IPS-15b (cell line): ENCODE data around the gene CLBA1.

Source experiments
- H3K27me3 ChIP-seq: one replicate; pipeline ENCODE4 v1.6.1; 2013; ENCODE audit warnings: low read length; ENCODE audit not compliant: control insufficient read depth, insufficient read depth
- H3K36me3 ChIP-seq: one replicate; pipeline ENCODE4 v1.6.1; 2013; ENCODE audit warnings: low read length; ENCODE audit not compliant: control insufficient read depth, insufficient read depth
- H3K4me1 ChIP-seq: one replicate; pipeline ENCODE4 v1.6.1; 2013; ENCODE audit warnings: mild to moderate bottlenecking, low read length; ENCODE audit not compliant: control insufficient read depth, insufficient read depth
- H3K4me3 ChIP-seq: one replicate; pipeline ENCODE4 v1.5.1; 2013; ENCODE audit warnings: low read depth, low read length
- H3K9ac ChIP-seq: one replicate; pipeline ENCODE4 v1.6.1; 2013; ENCODE audit warnings: low read depth, mild to moderate bottlenecking, low read length
- H3K9me3 ChIP-seq: one replicate; pipeline ENCODE4 v1.6.1; 2013; ENCODE audit warnings: mild to moderate bottlenecking, low read length; ENCODE audit not compliant: control insufficient read depth, insufficient read depth

Gene CLBA1

GRCh38 chr14:104973385-104974145 is 12.0 kb upstream of the CLBA1 start:
- Histone ChIP-seq H3K36me3 (no peaks in the 10 kb centered on the region), H3K4me3 (no peak overlapping the region), H3K9ac (peak overlapping the region; percentile 12), H3K9me3 (no peaks in the 10 kb centered on the region), H3K4me1 (peaks cover under 1% of the 10 kb centered on the region), H3K27me3 (peaks cover 15% of the 10 kb centered on the region)

- no peak overlapping the region for H3K4me3 ChIP-seq
- no peaks in the 10 kb centered on the region for H3K36me3 ChIP-seq
- H3K9me3 ChIP-seq, result no peaks in the 10 kb centered on the region
- no peaks in the 10 kb centered on the region for H3K4me1 ChIP-seq
- peaks cover 18% of the 10 kb centered on the region for H3K27me3 ChIP-seq
- H3K9ac ChIP-seq, result no peak overlapping the region
These were observed 11.4 kb upstream of the CLBA1 start for GRCh38 chr14:104974146-104974541.

GRCh38 chr14:104974665-104975390 is 10.8 kb upstream of the CLBA1 start:
- no peaks in the 10 kb centered on the region for H3K9me3 ChIP-seq
- H3K9ac ChIP-seq, result no peak overlapping the region
- H3K4me3 ChIP-seq, result no peak overlapping the region
- no peaks in the 10 kb centered on the region for H3K36me3 ChIP-seq
- no peaks in the 10 kb centered on the region for H3K4me1 ChIP-seq
- H3K27me3 ChIP-seq, result peaks cover 25% of the 10 kb centered on the region

DNA sequence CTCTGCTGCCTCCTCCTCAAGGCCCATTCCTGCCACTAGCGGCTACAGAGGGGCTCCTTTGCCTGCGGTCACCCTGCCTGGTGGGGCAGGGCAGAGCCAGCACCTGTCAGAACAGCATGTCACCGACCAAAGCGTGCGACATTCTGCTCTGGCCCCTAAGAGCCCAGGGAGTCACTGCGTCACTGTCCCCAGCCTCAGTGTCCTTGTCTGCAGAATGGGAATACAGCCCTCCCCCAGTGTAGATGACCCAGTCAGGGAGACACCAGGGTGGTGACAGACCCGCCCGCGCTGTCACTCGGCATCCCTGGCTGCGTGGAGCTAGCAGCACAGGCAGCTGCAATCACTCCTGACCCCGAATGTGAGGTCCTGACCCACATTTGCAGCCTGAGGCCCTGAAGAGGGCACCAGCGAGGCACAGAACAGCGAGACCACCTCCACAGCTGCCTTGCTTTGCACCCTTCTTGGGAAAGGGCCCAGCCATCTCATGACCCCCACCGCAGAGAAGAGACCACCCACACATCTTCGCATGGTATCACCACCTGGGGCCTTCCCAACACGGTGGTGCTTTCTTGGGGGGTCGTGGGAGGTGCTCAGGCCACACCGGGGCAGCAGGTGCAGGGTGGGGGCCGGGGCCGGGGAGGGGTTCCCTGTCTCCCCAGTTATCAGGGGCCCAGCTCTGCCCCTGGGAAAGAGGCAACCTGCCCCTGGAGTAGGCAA is 9.9 kb upstream of the CLBA1 start:
- Histone ChIP-seq H3K4me3 (no peak overlapping the region), H3K36me3 (no peaks in the 10 kb centered on the region), H3K9ac (no peak overlapping the region), H3K27me3 (peaks cover 28% of the 10 kb centered on the region), H3K4me1 (no peaks in the 10 kb centered on the region), H3K9me3 (no peaks in the 10 kb centered on the region)

DNA sequence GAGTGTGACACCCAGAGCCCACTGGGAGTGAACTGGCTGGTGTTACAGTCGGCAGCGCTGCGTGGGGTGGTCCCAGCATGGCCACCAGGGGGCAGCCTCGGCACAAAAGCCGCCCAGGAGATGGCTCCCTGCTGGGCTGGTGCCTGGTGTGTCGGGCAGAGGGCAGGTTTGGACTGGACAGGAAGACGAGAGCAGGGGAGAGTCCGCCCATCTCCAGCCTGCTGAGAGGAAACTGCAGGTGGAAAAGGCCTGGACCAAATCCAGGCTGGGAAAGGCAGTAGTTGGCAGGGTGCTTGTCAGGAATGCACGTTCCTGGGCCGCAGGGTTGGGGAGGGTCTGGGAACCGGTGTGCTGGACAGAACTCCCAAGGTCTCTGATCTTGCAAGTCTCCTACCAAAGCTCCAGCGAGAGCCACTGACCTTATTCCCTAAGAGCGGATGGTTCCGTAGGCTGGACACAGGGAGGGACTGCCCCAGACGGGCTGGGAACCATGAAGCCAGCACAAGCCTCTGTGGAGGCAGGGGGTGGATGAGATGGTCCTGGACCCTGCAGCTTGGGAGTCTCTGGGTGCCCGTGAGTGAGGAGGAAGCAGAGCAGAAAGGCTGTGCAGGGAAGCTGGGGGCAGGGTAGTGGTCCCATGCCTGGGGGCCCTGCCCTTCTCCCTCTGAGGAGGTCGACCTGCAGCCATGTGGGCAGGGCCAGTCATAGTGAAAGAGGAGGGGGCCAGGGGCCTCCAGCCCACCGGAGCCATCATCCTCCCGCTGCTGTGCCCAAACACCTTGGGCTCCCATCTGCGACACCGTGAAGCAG is 9.2 kb upstream of the CLBA1 start:
- no peaks in the 10 kb centered on the region for H3K36me3 ChIP-seq
- H3K4me1 ChIP-seq, result no peaks in the 10 kb centered on the region
- H3K9me3 ChIP-seq, result no peaks in the 10 kb centered on the region
- no peak overlapping the region for H3K4me3 ChIP-seq
- H3K27me3 ChIP-seq, result peaks cover 28% of the 10 kb centered on the region
- no peak overlapping the region for H3K9ac ChIP-seq

DNA sequence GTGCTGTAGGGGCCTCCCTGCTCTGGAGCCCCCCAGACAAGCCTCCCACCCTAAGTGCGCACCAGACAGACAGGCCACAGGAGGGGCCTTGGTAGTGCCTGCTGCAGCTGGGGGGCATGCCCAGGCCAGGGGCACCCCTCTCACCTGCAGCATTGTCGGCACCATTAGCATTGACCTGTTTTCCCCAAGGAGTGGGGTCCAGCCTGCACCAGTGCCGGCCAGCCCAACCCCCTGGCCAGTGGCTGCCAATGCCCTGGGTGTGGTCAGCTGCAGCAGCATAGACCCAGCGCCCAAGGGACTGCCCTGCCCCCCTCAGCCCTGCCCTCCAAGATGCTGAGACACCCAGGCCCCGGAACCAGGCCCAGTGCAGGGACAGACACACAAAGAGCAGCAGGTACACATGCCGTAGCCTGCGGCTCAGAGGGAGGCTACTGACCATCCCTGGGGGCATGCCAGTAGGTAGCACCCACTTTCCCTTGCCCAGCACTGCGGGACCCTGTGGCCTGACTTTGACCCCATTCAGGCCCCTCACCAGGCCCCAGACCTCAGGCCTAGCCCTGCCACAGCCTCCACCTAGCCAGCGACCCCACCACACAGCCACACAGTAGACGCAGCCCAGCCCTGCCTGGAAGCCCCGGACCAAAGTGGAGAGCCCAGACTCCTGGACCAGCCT is 8.4 kb upstream of the CLBA1 start:
- H3K9ac ChIP-seq, result no peak overlapping the region

DNA sequence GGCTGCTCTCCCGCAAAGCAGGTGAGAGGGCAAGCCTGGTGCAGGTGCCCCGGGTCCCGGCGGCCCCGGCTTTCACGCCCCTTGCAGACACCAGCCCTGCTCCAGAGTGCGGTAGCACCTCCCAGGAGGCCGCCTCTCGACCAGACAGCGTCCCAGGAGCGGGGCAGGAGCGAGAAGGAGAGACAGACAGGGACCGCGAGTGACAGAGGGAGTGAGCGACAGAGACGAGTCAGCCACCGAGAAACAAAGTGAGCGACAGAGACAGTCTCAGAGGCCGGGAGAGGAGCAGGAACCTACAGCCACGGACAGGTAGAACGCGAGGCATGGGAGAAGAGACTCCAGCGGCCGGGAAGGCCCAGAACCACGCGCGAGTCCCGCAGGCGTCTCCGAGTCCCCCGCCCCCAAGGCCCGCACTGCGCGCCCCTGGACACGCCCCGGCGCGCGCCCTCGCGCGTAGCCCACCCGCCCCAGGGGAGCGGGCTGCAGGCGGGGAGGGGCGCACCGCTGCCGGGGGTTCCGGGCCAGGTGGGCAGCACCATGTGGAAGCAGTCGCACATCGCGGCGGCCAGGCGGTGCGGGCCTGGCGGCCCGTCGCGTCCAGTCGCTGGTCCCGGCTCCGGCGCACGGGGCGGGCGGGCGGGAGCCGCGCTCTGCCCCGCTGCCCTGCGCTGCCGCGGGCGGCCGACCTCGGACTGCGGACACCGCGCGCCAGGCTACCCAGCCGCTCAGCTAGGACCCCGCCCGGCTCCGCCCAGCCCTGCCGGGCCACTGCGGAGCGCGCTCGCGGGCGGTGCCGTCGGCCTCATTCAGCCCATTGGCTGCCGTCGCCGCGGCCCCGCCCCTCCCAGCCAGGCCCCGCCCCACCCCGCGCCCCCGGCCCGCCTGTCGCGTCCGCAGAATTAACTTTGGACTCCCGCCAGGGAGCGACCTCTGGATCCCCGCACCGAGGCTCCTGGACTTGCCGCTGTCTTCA is 7.6 kb upstream of the CLBA1 start, which contains the start of gene AHNAK2:
Gene AHNAK2 (minus strand): TSS at position 694 of the 973 bp plus-strand sequence. CDS start 137 bp downstream, at position 557.
- H3K4me3 ChIP-seq, result peak within 1 kb of the TSS; percentile 73
- H3K4me1 ChIP-seq, result no peaks in the 10 kb centered on the region
- peaks cover 28% of the 10 kb centered on the region for H3K27me3 ChIP-seq
- no peaks in the 10 kb centered on the region for H3K9me3 ChIP-seq
- H3K9ac ChIP-seq, result peak within 1 kb of the TSS; percentile 47
- no peaks in the 10 kb centered on the region for H3K36me3 ChIP-seq

More for the DNA sequence above, 8.4 kb upstream of the CLBA1 start:
- Histone ChIP-seq H3K4me3 (peak overlapping the region; percentile 73), H3K9me3 (no peaks in the 10 kb centered on the region), H3K36me3 (no peaks in the 10 kb centered on the region), H3K27me3 (peaks cover 28% of the 10 kb centered on the region), H3K4me1 (no peaks in the 10 kb centered on the region)

DNA sequence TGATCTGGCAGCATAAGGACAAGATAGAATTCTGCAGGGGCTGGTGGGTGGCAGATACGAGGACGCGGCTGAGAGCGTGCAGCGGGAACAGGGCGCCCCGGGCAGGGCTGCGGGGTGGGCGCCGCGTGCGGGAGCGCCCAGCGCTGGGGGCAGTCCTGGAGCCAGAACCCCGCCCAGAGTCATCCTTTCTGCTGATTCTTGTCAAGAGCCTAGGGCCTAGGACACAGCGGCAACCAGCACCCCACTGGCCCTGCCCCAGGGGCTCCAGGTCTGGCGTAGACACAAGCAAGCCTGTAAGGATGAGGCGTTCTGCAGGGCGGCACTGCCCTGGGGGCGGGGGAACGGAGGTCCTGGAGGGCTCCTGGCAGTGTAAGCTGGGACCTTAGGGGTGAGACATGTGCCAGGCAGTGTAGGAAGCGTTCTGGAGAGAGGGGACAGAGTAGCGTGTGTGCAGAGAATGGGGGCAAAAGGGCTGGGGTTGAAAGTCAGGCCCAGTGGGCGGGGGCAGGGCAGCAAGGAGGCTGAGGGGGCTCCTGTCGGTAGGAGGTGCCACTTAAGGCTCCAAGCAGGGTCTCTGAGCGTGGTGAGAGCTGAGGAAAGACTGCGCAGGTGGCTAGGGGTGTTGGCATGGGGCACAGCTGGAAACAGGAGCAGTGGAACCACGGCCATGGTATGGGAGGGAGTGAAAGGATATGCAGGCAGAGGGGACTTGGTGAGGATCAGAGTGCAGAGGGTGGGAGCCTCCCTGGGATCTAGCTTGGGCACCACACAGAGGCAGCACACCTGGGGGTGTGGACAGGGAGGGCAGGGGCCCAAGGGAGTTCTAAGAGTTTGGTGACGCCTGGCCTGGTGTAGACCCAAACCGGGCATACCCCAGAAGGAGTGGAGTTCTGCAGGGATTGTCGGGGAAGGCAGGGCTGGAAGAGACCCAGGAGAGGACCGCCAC is 6.6 kb upstream of the CLBA1 start:
- Histone ChIP-seq H3K4me1 (no peaks in the 10 kb centered on the region), H3K9me3 (no peaks in the 10 kb centered on the region), H3K27me3 (peaks cover 28% of the 10 kb centered on the region), H3K36me3 (no peaks in the 10 kb centered on the region), H3K9ac (no peak overlapping the region), H3K4me3 (peak overlapping the region; percentile 43)

- Histone ChIP-seq H3K4me1 (no peaks in the 10 kb centered on the region), H3K4me3 (no peak overlapping the region), H3K9me3 (no peaks in the 10 kb centered on the region), H3K27me3 (peaks cover 28% of the 10 kb centered on the region), H3K36me3 (no peaks in the 10 kb centered on the region), H3K9ac (no peak overlapping the region)
These were observed 5.6 kb upstream of the CLBA1 start for GRCh38 chr14:104979758-104980610.
